GM12801 (cell line): ENCODE results near the gene EMC8.

Experiments used
- TF ChIP-seq, protein P1 (sequence below): IDR thresholded peaks from one replicate; pipeline ENCODE4 v1.5.1; 2011; ENCODE audit warnings: control low read depth; ENCODE audit not compliant: insufficient read length; ENCODE audit errors: extremely low read depth

Gene EMC8

GRCh38 chr16:85819245-85819644 is 19.9 kb upstream of the EMC8 start:
- TF ChIP-seq, protein P1, sequence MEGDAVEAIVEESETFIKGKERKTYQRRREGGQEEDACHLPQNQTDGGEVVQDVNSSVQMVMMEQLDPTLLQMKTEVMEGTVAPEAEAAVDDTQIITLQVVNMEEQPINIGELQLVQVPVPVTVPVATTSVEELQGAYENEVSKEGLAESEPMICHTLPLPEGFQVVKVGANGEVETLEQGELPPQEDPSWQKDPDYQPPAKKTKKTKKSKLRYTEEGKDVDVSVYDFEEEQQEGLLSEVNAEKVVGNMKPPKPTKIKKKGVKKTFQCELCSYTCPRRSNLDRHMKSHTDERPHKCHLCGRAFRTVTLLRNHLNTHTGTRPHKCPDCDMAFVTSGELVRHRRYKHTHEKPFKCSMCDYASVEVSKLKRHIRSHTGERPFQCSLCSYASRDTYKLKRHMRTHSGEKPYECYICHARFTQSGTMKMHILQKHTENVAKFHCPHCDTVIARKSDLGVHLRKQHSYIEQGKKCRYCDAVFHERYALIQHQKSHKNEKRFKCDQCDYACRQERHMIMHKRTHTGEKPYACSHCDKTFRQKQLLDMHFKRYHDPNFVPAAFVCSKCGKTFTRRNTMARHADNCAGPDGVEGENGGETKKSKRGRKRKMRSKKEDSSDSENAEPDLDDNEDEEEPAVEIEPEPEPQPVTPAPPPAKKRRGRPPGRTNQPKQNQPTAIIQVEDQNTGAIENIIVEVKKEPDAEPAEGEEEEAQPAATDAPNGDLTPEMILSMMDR = no peak

GRCh38 chr16:85816159-85816558 is 16.8 kb upstream of the EMC8 start:
- TF ChIP-seq, protein P1 = no peak

DNA sequence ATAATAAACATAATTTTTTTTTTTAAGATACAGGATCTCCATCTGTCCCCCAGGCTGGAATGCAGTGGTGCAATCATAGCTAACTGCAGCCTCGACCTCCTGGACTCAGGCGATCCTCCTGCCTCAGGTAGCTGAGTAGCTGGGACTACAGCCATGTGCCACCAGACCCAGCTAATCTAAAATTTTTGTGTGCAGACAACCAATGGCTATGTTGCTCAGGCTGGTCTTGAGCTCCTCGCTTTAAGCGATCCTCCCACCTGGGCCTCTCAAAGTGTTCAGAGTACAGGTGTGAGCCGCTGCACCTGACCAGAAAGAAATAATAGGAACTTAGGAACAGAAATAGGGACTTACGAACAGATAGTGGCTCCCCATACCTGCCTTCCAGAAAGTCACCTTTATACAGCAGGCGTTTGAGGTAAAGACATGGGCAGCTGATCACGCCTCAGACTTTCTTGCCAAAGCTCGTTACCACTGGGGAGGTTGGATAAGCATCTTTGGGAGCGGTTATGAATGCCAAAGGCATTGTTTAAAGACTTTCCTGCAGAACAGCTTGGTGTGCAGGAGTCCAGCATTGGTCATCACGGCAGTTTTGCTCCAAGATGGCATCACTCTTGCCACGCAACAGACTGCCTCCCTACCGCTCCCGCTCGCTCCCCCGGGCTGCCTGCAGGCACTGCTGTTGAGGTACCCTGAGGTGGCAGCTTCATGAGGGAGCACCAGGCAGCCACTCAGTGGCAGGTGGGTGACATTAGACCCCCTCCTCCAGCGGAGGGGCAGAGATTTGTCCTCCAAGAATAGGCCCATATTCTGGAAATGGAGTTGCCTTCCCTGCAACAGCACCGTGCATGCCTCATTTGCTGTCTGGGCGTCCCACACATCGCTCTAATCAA is 13.7 kb upstream of the EMC8 start:
- TF ChIP-seq, protein P1 = no peak

- TF ChIP-seq, protein P1 = no peak
These were observed 12.9 kb upstream of the EMC8 start for GRCh38 chr16:85812031-85812807.

GRCh38 chr16:85810742-85811115 is 11.4 kb upstream of the EMC8 start:
- TF ChIP-seq, protein P1 = no peak

DNA sequence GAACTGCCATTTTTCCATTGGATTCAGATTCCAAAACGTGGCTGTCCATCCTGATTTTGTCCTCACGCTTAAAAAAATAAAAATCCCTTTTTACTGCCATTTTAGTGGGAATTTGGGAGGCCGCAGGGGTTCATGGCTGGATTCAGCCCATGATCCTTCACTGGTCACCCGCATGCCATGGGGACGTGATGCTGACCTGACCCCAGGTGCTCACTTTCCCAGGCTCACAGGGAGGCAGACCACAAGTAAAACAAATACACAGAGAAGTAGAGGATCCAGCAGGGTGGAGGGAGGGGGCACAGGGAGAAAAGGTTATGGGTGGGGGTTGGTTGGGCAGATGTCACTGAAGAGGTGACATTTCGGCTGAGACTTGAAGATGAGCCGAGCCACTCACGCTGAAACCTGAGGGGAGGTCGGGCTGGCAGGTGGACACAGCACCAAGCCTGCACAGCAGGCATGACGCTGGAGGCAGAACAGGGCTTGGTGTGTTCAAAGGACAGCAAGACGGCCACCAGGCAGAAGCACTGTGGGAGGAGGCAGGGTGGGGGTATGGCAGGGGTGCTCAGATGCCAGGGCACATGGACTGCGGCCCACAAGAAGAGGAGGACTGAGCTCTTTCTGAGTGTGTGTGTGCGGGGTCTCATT is 10.9 kb upstream of the EMC8 start:
- TF ChIP-seq, protein P1 = no peak

DNA sequence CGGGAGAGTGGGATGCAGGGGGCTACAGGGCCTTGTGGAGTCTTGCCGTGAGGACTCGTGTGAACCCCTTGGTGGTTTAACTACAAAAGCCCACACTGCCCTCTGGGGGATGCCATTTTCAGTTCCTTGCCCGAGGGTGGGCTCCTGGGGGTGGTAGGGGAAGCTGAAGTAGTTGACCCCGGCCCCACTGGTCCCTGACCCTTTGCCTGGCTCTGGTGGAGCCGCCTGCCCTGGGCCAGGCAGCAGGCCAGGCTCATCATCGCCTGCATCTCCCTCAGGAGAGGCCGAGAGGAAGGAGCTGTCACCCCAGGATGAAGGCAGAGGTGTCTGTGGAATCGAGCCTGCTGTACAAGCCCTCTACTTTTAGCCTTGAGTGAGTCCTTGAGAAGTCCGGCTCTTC is 10.3 kb upstream of the EMC8 start:
- TF ChIP-seq, protein P1 = no peak
